ENCODE results near the gene UXS1.

UXS1 gene

DNA sequence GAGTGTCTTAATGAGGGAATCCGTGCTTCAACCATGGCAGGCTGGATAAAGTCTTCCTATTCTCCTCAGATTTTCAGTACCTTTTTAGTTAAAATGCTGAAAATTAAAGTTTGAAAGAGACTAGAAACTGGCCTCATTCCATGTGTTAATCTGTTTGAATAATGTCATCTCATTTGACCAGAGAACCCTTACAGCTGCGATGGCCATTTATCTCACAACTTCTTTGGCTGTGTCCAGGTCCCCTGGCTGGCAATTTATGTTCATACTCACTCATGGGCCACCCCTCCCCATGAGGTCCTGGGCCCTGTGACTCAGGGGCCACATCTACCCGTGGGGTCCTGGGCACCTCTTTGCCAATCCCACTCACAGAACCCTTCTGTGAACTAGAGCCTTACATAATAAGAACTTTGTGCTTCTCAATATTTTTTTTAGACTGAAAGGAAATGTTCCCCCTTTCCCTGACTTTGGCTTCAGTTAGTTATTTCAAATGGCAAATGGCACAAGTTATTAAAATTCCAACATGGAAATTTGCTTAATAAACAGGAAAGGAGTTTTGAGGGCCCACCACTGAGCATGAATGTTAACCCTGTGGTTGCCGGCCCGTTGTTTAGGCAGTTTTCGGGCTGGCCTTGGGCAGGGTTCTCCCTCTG, 134.6 kb downstream of the UXS1 start:
- Histone ChIP-seq H3K4me1 (ENCODE audit: control insufficient read depth, insufficient read depth, low read length, poor library complexity, severe bottlenecking) (peaks cover 7% of the 10 kb centered on the region), H3K9me3 (ENCODE audit: control insufficient read depth, low read length) (no peaks in the 10 kb centered on the region), H3K36me3 (ENCODE audit: control insufficient read depth, insufficient read depth, low read length) (no peaks in the 10 kb centered on the region), H3K27ac (ENCODE audit: low read depth, low read length, severe bottlenecking) (no peak overlapping the region), H3K4me3 (ENCODE audit: extremely low read depth, insufficient read depth, low read length, poor library complexity, severe bottlenecking) (no peak overlapping the region)
- WGBS, 2 experiments (ENCODE audit: insufficient coverage in 2 of 2) = 85 to 96% methylated on average over 5 of the region's 6 CpGs

DNA sequence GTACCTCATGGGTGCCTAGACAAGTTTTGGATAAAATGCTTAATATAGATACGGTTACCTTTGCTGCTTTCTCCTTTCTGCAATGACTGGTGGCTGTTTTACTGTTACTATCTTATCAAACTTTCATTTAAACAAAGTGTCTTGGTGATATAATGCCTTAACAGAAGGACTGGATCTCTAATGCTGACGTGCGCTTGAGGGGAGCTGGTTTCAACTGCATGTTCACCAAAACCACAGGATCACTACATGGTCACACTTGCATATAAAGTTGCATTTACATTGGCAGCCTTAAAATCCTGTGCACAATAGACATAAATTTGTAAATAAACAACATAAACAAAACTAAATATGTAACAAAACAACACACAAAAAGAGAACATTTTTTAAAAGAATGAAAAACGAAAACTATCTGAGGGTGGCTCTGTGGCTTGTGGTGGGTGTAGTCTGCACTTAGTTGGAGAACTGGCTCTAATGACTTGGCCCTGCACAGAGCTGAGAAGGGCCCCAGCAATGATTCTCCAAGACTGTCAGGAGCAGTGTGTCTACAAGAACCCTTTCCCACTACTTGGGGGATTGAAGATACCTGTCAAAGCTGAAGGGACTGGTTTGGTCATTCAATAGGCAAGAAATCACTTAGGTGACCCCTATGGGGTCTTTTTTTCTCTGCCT, 135.5 kb downstream of the UXS1 start:
- no peak overlapping the region for H3K27ac ChIP-seq (ENCODE audit: low read depth, low read length, severe bottlenecking)
- no peaks in the 10 kb centered on the region for H3K36me3 ChIP-seq (ENCODE audit: control insufficient read depth, insufficient read depth, low read length)
- H3K9me3 ChIP-seq (ENCODE audit: control insufficient read depth, low read length) = no peaks in the 10 kb centered on the region
- H3K4me3 ChIP-seq (ENCODE audit: extremely low read depth, insufficient read depth, low read length, poor library complexity, severe bottlenecking) = no peak overlapping the region
- peaks cover 7% of the 10 kb centered on the region for H3K4me1 ChIP-seq (ENCODE audit: control insufficient read depth, insufficient read depth, low read length, poor library complexity, severe bottlenecking)
- 96 to 100% methylated on average over 2 of the region's 4 CpGs for WGBS, 2 experiments (ENCODE audit: insufficient coverage in 2 of 2)

DNA sequence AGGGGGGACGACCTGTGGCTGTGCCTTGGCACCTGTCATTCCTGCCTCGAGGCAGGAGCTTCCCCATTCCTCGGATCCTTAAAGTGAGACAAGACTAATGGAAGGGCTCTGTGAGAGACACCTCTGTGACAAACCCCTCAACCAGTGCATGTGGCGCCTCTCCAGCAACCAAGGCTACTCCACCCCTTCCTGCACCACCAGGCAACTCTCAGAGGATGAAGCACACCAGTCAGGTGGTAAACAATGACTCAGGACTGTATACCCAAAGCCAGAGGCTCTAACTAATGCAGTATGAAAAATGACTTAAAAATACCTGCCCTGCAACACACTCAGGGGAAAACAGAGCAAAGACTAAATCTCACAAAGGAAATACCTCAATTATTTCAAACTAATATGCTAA, 136.9 kb downstream of the UXS1 start:
- Histone ChIP-seq H3K4me1 (ENCODE audit: control insufficient read depth, insufficient read depth, low read length, poor library complexity, severe bottlenecking) (peaks cover 7% of the 10 kb centered on the region), H3K4me3 (ENCODE audit: extremely low read depth, insufficient read depth, low read length, poor library complexity, severe bottlenecking) (no peak overlapping the region), H3K36me3 (ENCODE audit: control insufficient read depth, insufficient read depth, low read length) (no peaks in the 10 kb centered on the region), H3K9me3 (ENCODE audit: control insufficient read depth, low read length) (no peaks in the 10 kb centered on the region), H3K27ac (ENCODE audit: low read depth, low read length, severe bottlenecking) (no peak overlapping the region)
- WGBS, 2 experiments (ENCODE audit: insufficient coverage in 2 of 2) = 52 to 56% methylated on average over 4 of the region's 4 CpGs

DNA sequence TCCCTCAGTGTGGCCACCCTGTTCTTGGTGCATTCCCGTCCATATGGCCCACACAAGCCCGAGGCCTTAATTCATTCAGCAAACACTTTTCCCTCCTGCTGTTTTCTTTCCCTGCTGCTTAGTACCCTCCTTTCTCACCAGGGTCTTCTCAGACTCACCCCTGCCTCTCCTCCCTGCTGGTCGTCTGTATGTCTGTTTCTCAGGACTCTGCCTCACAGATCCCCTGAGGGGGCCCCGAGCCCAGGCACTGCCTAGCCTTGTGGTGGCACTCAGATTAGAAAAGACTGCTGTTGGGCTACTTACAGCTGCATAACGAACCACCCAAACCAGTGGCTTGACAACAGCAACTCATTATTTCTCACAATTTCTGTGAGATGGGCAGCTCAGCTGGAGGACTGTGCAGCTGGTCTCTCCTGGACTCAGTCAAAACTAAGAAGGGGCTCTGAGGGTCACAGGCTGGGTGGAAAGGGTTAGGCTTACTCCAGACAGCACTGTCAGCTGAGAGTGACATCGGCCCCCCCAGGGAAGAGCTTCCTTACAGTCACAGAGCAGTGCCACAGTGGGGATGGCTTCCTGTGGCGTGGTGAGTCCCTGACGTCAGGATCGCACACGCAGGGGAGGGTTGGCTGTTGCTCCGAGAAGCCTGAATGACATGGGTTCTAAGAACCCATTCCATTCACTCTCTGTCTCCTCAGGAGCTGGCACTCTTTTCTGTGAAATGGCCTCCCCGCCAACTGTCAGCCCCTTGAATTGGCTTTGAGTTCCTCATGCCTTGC, 139.0 kb downstream of the UXS1 start:
- no peak overlapping the region for H3K27ac ChIP-seq (ENCODE audit: low read depth, low read length, severe bottlenecking)
- no peak overlapping the region for H3K4me3 ChIP-seq (ENCODE audit: extremely low read depth, insufficient read depth, low read length, poor library complexity, severe bottlenecking)
- WGBS, 2 experiments (ENCODE audit: insufficient coverage in 2 of 2) = 69 to 78% methylated on average over 12 of the region's 12 CpGs
- H3K36me3 ChIP-seq (ENCODE audit: control insufficient read depth, insufficient read depth, low read length) = no peaks in the 10 kb centered on the region
- no peaks in the 10 kb centered on the region for H3K9me3 ChIP-seq (ENCODE audit: control insufficient read depth, low read length)
- peaks cover 7% of the 10 kb centered on the region for H3K4me1 ChIP-seq (ENCODE audit: control insufficient read depth, insufficient read depth, low read length, poor library complexity, severe bottlenecking)

DNA sequence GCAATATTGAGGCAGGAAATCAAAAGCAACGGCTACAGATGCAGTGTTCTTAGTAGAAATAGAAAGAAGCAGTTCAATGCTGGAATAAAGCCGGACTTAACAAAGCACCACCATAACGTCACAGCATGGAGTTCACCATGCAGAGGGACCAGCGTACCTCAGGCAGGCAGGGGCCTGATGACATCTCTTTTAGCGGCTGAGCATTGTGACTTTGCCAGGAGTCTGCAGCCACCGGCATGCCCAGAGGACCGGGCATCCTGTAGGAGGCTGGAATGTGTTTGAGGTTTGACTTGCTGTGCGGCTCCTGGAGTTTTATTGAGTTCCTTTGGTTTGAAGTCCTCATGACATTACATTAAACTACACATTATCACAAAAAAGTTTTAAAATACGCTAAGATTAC, 139.8 kb downstream of the UXS1 start:
- Histone ChIP-seq H3K27ac (ENCODE audit: low read depth, low read length, severe bottlenecking) (no peak overlapping the region), H3K4me1 (ENCODE audit: control insufficient read depth, insufficient read depth, low read length, poor library complexity, severe bottlenecking) (peaks cover 7% of the 10 kb centered on the region), H3K4me3 (ENCODE audit: extremely low read depth, insufficient read depth, low read length, poor library complexity, severe bottlenecking) (no peak overlapping the region), H3K36me3 (ENCODE audit: control insufficient read depth, insufficient read depth, low read length) (no peaks in the 10 kb centered on the region), H3K9me3 (ENCODE audit: control insufficient read depth, low read length) (no peaks in the 10 kb centered on the region)
- WGBS, 2 experiments (ENCODE audit: insufficient coverage in 2 of 2) = 88 to 92% methylated on average over 4 of the region's 9 CpGs

DNA sequence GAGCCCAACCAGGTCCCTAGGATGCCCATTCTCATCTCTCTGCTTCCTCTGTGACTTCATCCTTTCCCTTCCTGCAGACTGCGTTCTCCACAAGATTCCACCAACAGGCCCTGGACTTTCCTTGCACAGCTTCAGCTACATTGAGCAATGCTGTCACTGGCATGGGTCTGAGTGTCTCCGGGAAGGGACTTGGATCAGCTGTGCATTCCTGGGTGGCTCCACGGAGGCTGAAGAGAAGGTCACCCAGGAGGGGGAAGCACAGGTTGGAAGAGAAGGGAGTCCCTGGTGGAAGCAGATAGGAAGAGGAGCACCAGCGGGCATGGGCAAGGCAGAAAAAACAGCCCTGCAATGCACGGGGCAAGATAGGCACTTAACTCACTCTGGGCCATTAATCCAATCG, 140.5 kb downstream of the UXS1 start:
- Histone ChIP-seq H3K27ac (ENCODE audit: low read depth, low read length, severe bottlenecking) (no peak overlapping the region), H3K4me3 (ENCODE audit: extremely low read depth, insufficient read depth, low read length, poor library complexity, severe bottlenecking) (no peak overlapping the region), H3K36me3 (ENCODE audit: control insufficient read depth, insufficient read depth, low read length) (no peaks in the 10 kb centered on the region), H3K9me3 (ENCODE audit: control insufficient read depth, low read length) (no peaks in the 10 kb centered on the region), H3K4me1 (ENCODE audit: control insufficient read depth, insufficient read depth, low read length, poor library complexity, severe bottlenecking) (peaks cover 7% of the 10 kb centered on the region)
- 87 to 94% methylated on average over 4 to 5 of the region's 6 CpGs for WGBS, 2 experiments (ENCODE audit: insufficient coverage in 2 of 2)

DNA sequence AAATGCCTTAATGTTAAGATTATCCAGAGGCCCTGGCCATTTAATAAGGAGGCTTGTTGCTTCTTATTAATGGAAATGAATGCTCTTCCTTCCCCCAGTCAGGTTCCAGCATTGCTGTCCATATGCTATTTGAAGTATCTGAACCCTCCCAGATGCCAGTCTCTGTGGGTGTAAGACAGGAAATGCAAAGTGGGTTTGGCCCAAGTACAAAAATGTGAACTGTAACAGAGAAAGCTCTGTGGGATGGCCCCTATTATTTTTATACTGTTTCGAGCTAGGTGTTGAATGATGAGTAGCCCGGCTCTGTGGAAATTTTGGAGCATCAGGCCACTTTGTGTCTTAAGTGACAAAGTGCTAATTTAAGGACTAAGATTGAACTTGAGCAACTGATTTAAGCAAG, 141.0 kb downstream of the UXS1 start:
- WGBS, 2 experiments (ENCODE audit: insufficient coverage in 2 of 2) = 95 to 100% methylated on average over 2 of the region's 2 CpGs
- no peaks in the 10 kb centered on the region for H3K36me3 ChIP-seq (ENCODE audit: control insufficient read depth, insufficient read depth, low read length)
- no peaks in the 10 kb centered on the region for H3K9me3 ChIP-seq (ENCODE audit: control insufficient read depth, low read length)
- H3K4me3 ChIP-seq (ENCODE audit: extremely low read depth, insufficient read depth, low read length, poor library complexity, severe bottlenecking) = no peak overlapping the region
- no peak overlapping the region for H3K27ac ChIP-seq (ENCODE audit: low read depth, low read length, severe bottlenecking)
- H3K4me1 ChIP-seq (ENCODE audit: control insufficient read depth, insufficient read depth, low read length, poor library complexity, severe bottlenecking) = peaks cover 7% of the 10 kb centered on the region

DNA sequence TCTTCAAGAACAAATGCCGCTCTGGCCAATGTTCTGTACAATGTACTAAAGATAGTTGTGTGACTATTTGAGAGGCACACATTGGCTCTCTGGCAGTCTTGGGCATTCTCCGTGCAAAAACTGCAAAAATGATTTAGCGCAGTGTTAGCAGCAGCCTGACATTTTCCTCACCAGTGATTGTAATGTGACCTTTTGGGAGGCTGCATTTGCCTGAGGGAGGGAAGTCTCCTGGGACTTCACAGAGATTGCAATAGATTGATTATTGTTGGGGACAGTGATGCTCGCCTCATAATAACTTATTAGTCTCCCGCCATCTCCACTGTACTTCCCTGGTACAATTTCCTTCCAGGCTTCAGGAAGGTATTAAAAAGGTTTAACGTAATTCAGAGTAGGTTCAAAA, 149.2 kb downstream of the UXS1 start:
- H3K4me1 ChIP-seq (ENCODE audit: control insufficient read depth, insufficient read depth, low read length, poor library complexity, severe bottlenecking) = no peaks in the 10 kb centered on the region
- H3K4me3 ChIP-seq (ENCODE audit: extremely low read depth, insufficient read depth, low read length, poor library complexity, severe bottlenecking) = no peak overlapping the region
- no peaks in the 10 kb centered on the region for H3K9me3 ChIP-seq (ENCODE audit: control insufficient read depth, low read length)
- 63 to 84% methylated on average over 3 of the region's 6 CpGs for WGBS, 2 experiments (ENCODE audit: insufficient coverage in 2 of 2)
- H3K27ac ChIP-seq (ENCODE audit: low read depth, low read length, severe bottlenecking) = no peak overlapping the region
- no peaks in the 10 kb centered on the region for H3K36me3 ChIP-seq (ENCODE audit: control insufficient read depth, insufficient read depth, low read length)

DNA sequence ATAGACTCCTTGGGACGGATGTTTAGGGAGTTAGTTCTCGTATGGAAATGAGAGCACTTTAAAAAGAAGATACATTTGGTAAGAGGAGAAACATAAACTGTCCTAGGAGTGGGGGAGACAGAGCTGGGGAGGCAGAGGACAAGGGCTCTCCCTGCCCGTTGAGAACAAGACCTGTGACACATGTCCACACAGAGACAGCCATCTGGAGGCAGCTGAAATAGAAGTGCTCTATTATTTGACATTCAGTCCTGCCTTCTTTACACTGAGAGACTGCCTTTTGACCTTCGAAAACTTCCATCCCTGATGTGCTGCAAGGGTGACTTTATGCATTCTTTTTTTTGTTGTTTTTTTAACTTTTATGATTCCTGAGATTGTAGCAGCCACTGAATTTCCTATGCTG, 150.1 kb downstream of the UXS1 start:
- Histone ChIP-seq H3K36me3 (ENCODE audit: control insufficient read depth, insufficient read depth, low read length) (no peaks in the 10 kb centered on the region), H3K9me3 (ENCODE audit: control insufficient read depth, low read length) (no peaks in the 10 kb centered on the region), H3K4me3 (ENCODE audit: extremely low read depth, insufficient read depth, low read length, poor library complexity, severe bottlenecking) (no peak overlapping the region), H3K4me1 (ENCODE audit: control insufficient read depth, insufficient read depth, low read length, poor library complexity, severe bottlenecking) (no peaks in the 10 kb centered on the region), H3K27ac (ENCODE audit: low read depth, low read length, severe bottlenecking) (no peak overlapping the region)
- WGBS, 2 experiments (ENCODE audit: insufficient coverage in 2 of 2) = 85 to 86% methylated on average over 3 of the region's 4 CpGs

All from mesodermal cell (in vitro differentiated cells).